Dendritic cell treated with granulocyte-macrophage colony-stimulating factor and Interleukin-4, amounts not matched to agents 40 ng/mL and 50 ng/mL, for 4 days (primary cell): Measurements from ENCODE around the gene SMPD4.
A peak's percentile ranks its signal among the peaks of the same experiment; 100 is the strongest.
"Not testable (repeated sequence)": the region's sequence is repeated elsewhere in the genome, so short reads cannot be mapped to it uniquely, and the experiment has no call there.

ENCODE experiments used
- H3K27ac Mint-ChIP-seq: one replicate; pipeline ENCODE4 v1.8.0; 2022; ENCODE audit warnings: mild to moderate bottlenecking, mixed read lengths
- H3K27me3 Mint-ChIP-seq: one replicate; pipeline ENCODE4 v1.8.0; 2022; ENCODE audit warnings: mild to moderate bottlenecking, mixed read lengths
- H3K36me3 Mint-ChIP-seq: one replicate; pipeline ENCODE4 v1.8.0; 2022; ENCODE audit warnings: low read depth, mixed read lengths
- H3K4me1 Mint-ChIP-seq: one replicate; pipeline ENCODE4 v1.8.0; 2022; ENCODE audit warnings: low read depth, mixed read lengths
- H3K4me3 Mint-ChIP-seq: one replicate; pipeline ENCODE4 v1.8.0; 2022; ENCODE audit warnings: mild to moderate bottlenecking, moderate library complexity, mixed read lengths
- H3K9me3 Mint-ChIP-seq: one replicate; pipeline ENCODE4 v1.8.0; 2022; ENCODE audit warnings: mixed read lengths
- intact Hi-C: fragments of 100-400 bp; cut with micrococcal nuclease; formaldehyde crosslinking; loops from one replicate; pipeline ENCODE4 v1.15.0; 2022

Gene SMPD4

DNA sequence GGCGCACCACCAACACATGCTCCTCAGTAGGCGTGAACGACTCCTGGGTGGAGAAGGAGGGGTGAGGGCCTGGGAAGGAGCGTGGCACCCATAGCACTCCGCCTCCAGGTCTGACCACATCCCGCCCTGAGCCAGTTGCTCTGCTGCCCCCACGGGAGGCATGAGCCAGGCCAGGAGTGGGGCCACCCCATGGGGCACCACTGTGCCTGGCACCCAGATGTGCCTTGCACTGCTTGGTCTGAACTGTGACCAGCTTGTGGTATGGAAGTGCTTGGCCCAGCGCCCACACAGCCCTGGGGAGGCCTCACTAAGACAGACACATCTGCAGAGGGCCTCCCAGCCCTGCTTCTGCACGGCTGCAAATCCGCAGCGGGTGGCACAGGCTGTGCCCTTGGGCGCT, 24.0 kb downstream of the SMPD4 start:
- peaks cover 100% of the 10 kb centered on the region for H3K36me3 Mint-ChIP-seq

DNA sequence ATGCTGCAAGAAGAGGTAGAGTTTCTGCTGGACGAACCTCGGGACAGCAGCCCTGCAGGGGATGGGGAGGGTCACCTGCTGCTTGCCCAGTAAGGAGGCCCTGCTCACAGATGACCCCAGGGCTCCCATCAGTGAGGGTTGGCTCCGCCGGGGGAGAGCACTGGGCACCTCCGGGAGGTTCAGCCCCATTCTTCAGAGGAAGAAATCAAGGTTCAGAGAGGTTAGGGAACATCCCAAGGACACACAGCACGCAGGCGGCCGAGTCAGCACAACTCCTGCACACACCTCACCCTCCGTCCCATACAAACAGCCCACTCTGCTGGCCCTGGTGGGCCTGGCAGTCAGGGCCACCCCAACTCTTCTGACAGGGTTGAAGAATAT, 24.8 kb downstream of the SMPD4 start:
- intact Hi-C loops = loop anchor here (5.0 kb wide), 1 partner anchor 176 kb away; no protein-coding TSS in a partner anchor
- H3K27ac Mint-ChIP-seq = no peak overlapping the region
- H3K4me3 Mint-ChIP-seq = no peak overlapping the region
- H3K27me3 Mint-ChIP-seq = no peaks in the 10 kb centered on the region
- H3K36me3 Mint-ChIP-seq = peaks cover 100% of the 10 kb centered on the region
- no peaks in the 10 kb centered on the region for H3K9me3 Mint-ChIP-seq
- H3K4me1 Mint-ChIP-seq = peaks cover 11% of the 10 kb centered on the region

More for the DNA sequence above, 24.0 kb downstream of the SMPD4 start:
- not testable (repeated sequence) for H3K9me3 Mint-ChIP-seq, H3K4me3 Mint-ChIP-seq, H3K27ac Mint-ChIP-seq, H3K27me3 Mint-ChIP-seq
- intact Hi-C loops = loop anchor here (5.0 kb wide), 1 partner anchor 175 kb away; no protein-coding TSS in a partner anchor
- H3K4me1 Mint-ChIP-seq = peaks cover 11% of the 10 kb centered on the region

DNA sequence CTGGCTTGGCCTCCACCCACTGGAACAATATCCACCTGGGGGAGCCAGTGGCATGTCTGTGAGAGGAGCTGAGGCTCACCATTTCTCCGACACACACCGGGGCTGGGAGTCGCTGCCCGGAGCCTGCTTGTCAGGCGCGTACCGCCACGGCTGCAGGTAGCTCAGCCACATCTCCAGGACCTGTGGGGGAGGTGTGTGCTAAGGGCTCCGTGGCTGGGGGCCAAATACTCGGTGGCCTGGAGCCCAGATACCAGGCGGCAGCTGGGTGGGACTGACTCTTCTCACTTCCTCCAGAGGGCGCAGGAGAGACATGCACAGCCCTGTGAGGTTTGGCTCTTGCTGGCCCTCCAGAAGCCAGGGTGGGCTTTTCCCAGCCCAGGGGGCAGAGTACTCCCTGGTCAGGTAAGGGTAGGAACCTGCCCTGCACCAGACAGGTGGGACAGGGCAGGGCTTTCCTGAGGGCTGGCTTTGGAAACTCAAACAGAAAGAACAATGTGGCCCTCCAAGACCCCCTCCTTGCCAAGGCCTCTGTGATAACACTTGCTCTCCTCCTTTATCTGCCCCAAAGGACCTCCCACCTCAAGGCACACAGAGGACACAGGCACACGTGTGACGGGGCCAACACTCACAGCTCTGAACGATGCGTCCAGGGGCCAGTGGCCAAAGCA, 25.3 kb downstream of the SMPD4 start:
- Mint-ChIP-seq H3K36me3 (peaks cover 96% of the 10 kb centered on the region), H3K4me1 (peaks cover 11% of the 10 kb centered on the region)
- H3K27ac Mint-ChIP-seq, H3K27me3 Mint-ChIP-seq, H3K4me3 Mint-ChIP-seq, H3K9me3 Mint-ChIP-seq: not testable (repeated sequence)
- intact Hi-C loops = loop anchor here (5.0 kb wide), 1 partner anchor 176 kb away; no protein-coding TSS in a partner anchor

DNA sequence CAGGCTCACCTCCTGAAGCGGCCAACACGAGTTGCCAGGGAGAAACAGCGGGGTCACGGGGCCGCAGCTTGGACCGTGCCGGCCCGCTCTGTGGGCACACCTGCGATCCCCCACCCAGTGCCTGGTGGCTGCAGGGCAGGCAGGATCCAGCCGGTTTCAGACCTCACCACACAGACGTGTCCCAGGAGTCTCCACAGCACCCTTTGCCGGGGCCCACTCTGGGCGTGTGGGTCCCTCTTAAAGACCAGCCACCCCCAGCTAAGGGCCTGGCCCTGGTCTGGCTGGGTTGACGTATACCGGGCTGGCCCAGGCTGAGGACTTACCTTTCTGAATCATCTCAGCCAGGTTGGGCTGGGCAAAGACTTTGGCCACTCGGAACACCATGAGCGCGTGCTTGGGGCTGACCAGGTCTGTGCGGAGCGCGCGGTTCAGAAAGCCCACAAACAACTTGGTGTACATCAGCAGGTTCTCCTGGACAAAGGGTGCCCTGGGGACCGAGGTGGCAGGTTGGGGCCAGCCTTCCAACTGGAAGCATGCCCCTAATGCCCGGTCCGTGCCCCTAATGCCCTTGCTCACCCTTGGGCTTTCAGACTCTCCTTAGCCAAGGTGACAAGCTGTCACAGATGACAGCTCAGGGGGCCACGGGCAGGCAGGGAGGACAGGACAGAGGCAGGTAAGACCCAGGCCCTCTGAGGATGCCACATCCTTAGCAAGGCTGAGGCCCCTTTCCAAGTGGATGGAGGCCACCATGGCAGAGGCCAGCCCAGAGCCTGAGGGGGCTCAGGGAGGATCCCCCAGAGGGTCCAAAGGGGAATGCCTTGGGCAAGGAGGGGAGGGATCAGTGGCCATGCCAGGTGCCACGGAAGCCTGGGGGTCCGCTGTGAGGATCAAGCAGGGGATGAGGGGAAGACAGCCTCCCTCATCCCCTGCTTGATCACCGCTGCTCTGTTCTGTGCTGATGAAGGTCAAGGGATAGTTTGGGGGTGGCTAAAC, 26.3 kb downstream of the SMPD4 start:
- Mint-ChIP-seq H3K4me1 (peaks cover 11% of the 10 kb centered on the region), H3K4me3 (no peak overlapping the region), H3K36me3 (peaks cover 92% of the 10 kb centered on the region), H3K27ac (no peak overlapping the region), H3K9me3 (no peaks in the 10 kb centered on the region), H3K27me3 (no peaks in the 10 kb centered on the region)
- intact Hi-C loops = loop anchor here (5.0 kb wide), 1 partner anchor 177 kb away; no protein-coding TSS in a partner anchor

DNA sequence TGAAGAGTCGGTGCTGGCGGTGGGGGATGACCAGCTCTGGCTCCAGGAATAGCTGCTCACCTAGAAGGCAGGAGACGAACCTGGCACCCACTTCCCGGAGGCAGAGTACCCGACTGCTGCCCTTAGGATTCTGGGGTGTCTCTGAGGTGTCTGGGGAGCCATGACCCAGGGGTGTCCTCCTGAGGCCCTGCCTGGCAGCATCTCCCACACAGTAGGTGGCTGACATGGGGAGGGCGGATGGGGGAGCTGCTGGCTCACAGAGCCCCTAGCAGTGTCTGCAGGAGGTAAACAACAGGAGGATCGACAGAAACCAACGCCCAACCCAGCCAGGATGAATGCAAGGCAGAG, 27.0 kb downstream of the SMPD4 start:
- H3K9me3 Mint-ChIP-seq, H3K27me3 Mint-ChIP-seq, intact Hi-C loops, H3K4me3 Mint-ChIP-seq, H3K27ac Mint-ChIP-seq: not testable (repeated sequence)
- Mint-ChIP-seq H3K4me1 (peaks cover 11% of the 10 kb centered on the region), H3K36me3 (peaks cover 85% of the 10 kb centered on the region)

DNA sequence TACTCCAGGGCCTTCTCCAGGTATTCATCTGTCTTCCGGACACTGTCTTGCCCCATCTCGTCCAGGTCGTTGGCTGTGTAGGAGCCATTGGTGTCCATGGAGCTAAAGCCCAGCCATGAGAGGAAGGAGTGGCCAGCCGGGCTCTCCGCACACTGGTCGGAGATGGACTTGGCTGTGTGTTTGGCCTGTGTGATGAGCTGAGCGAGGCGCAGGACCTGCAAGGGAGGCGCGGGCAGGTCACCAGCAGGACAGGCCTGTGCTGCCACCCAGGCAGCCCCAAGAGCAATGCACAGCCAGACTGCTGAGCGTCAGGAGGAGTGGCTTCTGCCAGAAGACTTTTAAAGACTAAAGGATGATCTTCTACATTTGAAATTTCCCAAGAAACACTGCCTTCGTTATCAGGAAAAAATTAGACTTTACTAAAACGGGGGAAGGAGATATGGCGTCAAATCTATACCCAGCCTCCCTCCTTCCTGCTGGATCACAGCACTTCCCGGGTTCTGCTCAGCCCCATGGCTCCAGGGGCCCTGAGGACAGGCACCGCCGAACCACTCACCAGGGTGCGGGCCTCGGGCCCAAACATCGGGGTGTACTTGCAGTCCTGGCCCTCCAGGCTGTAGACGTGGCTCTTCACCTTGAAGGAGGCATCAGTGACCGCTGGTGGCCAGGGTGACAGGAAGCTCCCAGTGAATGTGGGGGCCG, 27.5 kb downstream of the SMPD4 start:
- not testable (repeated sequence) for H3K27ac Mint-ChIP-seq, H3K4me3 Mint-ChIP-seq

DNA sequence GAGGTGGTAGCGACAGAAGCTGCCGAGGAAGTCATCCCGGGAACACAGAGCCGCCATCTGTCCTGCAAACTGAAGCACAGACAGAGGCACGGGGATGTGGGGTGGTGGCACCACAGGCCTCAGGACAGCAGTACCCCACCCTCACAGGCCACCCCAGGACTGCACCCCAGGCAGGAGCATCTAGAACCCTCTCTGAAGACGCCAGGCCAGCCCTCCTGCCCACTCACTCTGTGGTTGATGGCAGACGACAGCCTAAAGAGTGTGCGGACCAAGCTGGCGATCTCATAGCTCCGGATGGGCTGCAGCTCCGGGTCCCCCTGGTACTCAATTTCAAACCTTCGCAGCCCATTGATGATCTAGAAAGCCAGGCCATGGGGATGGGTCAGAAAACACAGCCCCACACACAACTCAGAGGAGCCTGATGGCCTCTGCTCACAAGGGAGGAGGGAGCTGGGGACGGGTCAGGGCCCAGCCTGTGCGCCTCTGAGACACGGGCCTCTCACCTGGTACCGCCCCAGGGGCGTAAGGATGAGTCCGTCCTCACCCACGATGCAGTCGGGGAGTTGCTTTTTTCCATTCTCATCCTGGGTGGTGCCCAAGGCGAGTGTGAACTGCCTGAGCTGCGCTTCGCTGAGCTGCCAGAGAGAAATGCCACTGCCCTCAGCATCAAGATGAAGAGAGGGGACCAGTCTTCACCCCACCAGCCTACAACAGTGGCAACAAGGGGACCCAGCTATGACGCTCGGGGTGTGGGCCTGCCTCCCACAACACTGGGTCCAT, 28.4 kb downstream of the SMPD4 start:
- no peak overlapping the region for H3K27ac Mint-ChIP-seq
- H3K9me3 Mint-ChIP-seq = no peaks in the 10 kb centered on the region
- intact Hi-C loops = no loop called here
- H3K36me3 Mint-ChIP-seq = peaks cover 71% of the 10 kb centered on the region
- H3K27me3 Mint-ChIP-seq = no peaks in the 10 kb centered on the region
- no peak overlapping the region for H3K4me3 Mint-ChIP-seq
- peaks cover 2% of the 10 kb centered on the region for H3K4me1 Mint-ChIP-seq

More for the DNA sequence above, 27.5 kb downstream of the SMPD4 start:
- H3K9me3 Mint-ChIP-seq, H3K27me3 Mint-ChIP-seq, intact Hi-C loops: not testable (repeated sequence)
- peaks cover 80% of the 10 kb centered on the region for H3K36me3 Mint-ChIP-seq
- H3K4me1 Mint-ChIP-seq = peaks cover 11% of the 10 kb centered on the region

DNA sequence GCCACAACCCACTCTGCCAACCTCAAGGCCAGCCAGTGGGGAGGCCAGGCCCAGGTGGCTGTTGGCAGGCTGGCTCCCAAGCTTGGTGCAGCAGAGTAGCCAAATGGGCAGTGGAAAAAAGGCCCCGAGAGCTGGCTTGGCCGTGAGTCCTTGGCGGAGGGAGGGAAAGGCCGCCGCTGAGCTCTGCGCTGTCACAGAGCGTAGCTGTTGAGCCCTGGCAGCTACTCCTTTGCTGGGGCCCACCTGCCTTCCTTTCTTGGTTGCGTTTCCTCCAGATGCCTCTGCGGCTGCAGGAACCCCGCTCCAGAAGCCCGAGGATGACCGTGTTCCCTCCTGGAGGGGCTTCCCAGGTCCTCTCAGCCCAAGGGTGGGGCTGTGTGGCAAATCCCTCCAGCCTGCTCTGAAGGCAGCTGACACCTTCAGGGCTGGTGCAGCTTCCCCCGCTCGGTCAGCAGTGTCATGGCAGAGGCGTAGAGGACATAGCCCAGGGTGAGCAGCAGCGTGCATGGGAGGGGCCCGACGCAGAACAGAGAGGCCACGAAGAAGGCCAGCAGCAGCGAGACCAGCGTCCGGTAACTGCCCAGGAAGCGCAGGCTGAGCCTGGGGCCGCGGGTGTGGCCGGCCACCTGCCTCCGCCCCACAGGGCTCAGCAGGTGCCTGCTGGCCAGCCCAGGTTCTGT, 29.1 kb downstream of the SMPD4 start:
- H3K27me3 Mint-ChIP-seq, H3K4me3 Mint-ChIP-seq, H3K9me3 Mint-ChIP-seq, intact Hi-C loops, H3K4me1 Mint-ChIP-seq, H3K27ac Mint-ChIP-seq: not testable (repeated sequence)
- H3K36me3 Mint-ChIP-seq = peaks cover 64% of the 10 kb centered on the region

DNA sequence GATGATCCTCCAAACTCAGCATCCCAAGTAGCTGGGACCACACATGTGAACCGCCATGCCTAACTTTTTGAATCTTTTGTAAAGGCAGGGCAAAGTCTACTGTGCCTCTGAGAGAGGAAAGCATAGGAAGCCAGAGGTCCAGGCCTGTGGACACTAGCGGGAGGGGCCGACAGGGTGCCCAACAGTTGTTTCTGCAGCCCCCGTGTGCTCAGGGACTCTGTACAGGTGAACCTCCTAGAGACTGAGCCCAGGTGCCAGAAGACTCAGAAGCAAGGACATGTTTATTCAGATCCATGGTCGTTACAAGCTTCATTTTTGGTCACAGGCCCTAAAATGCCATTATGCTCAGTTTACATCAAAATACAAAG, 30.3 kb downstream of the SMPD4 start:
- H3K9me3 Mint-ChIP-seq, H3K4me1 Mint-ChIP-seq, intact Hi-C loops, H3K4me3 Mint-ChIP-seq, H3K27ac Mint-ChIP-seq: not testable (repeated sequence)
- peaks cover 53% of the 10 kb centered on the region for H3K36me3 Mint-ChIP-seq
- peaks cover 14% of the 10 kb centered on the region for H3K27me3 Mint-ChIP-seq

DNA sequence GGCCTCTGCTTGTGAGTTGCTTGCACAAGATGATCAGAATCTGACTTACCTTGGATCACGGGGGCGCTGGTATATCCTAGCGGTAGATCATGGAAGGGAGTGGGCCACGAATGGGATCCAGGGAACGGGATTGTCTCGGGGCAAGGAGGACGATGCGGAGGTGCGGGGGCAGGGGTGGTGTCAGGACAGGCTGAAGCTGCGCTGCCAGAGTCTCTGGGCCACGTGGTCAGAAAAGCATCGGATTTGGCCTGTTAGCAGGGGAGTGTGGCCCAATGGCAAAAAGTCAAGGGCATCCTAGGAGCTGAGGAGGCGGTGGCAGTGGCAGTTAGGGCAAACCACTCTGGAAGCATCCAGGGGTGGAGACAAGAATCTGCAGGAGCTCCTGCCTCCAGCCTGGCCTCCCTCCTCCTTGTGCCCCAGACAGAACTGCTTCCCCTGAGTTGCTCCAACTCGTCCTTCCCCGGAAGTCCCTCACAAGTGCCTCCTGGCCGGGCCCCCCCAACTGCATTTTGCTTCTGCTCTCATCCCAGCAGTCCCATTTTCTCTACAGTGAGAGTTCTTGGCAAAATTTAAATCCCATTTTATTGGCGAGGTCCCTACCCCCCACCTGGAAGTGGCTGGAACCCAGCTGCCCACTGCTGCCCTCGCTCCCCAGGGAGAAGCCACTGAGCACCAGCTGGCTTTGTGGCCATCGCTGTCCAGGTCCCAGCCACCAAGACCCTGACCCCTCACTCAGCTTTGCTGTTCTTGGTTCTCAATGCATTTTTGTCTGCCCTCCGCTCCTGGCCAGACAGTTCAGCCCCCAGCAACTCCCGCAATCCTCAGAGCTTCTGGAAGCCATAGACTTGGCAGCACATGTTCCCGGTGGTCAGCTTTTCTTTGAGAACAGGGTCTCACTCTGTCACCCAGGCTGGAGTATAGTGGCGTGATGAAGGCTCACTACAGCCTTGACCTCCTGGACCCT, 30.9 kb downstream of the SMPD4 start:
- Mint-ChIP-seq H3K36me3 (peaks cover 46% of the 10 kb centered on the region), H3K4me1 (no peaks in the 10 kb centered on the region), H3K27ac (no peak overlapping the region), H3K9me3 (no peaks in the 10 kb centered on the region), H3K27me3 (peaks cover 19% of the 10 kb centered on the region), H3K4me3 (no peak overlapping the region)
- intact Hi-C loops = no loop called here

DNA sequence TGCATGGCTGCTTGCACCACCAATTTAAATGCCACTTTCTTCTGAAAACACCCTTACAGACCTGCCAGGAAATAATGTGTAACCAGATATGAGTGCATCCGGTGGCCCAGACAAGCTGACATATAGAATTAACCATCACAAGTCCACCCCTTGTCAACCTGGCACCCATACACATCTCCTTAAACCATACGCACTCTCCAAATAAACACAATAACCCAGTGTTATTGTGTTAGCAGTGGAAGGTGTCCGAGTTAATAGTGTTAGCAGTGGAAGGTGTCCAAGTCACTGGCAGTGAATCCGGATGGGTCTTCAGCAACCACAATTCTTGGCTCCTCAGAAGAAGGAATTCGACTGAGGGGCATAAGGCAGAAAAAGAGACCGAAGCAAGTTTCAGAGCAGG, 32.9 kb downstream of the SMPD4 start:
- H3K27me3 Mint-ChIP-seq = peaks cover 36% of the 10 kb centered on the region
- H3K36me3 Mint-ChIP-seq = peaks cover 26% of the 10 kb centered on the region
- H3K9me3 Mint-ChIP-seq, H3K4me1 Mint-ChIP-seq, H3K27ac Mint-ChIP-seq, H3K4me3 Mint-ChIP-seq, intact Hi-C loops: not testable (repeated sequence)

DNA sequence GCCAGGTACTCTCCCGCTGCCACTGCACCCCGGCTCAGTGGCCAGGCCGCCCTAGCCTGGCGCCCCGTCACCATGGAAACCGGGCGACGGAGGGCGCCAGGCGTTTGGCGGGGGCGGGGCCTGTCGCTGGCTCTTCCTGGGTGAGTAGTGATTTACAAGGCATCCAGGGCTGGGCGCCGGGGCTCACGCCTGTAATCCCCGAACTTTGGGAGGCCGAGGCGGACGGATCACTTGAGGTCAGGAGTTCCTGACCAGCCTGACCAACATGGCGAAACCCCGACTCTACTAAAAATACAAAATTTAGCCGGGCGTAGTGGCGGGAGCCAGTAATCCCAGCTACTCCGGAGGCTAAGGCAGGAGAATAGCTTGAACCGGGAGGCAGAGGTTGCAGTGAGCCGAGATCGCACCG, 36.4 kb downstream of the SMPD4 start, which contains the start of gene CCDC74B:
TSS of gene CCDC74B (minus strand) at position 107 of the 409 bp plus-strand sequence. CDS start 116 bp downstream, outside the sequence.
- peaks cover 48% of the 10 kb centered on the region for H3K27me3 Mint-ChIP-seq

More for the DNA sequence above, 36.4 kb downstream of the SMPD4 start, which contains the start of gene CCDC74B:
- intact Hi-C loops, H3K4me1 Mint-ChIP-seq, H3K27ac Mint-ChIP-seq, H3K9me3 Mint-ChIP-seq, H3K36me3 Mint-ChIP-seq: not testable (repeated sequence)
- peak within 1 kb of the TSS; percentile 61 for H3K4me3 Mint-ChIP-seq
